K562 (cell line): ENCODE measurements around the gene GAPVD1. TPM values are rescaled to one million over a fixed set of nuclear protein-coding genes. Genes with fewer than 3 reads are reported as not detected.

Experiments
- ATAC-seq: fragments of 200-7000 bp; cut with Tn5 transposase; 3 replicates; pipeline ENCODE4 v1.9.1; 2020; ENCODE audit warnings: moderate library complexity
- BruUV-seq: library from RNA; stranded (reverse); fragments of 400-500 nt; replicated peaks from 2 replicates; lab custom pipeline; 2021; lab: Mats Ljungman, UMichigan
- CTCF ChIA-PET: fragments of 300-600 bp; formaldehyde crosslinking; extraction: SDS; loops from one replicate; lab custom pipeline; 2021; ENCODE audit warnings: low intra/inter-chr PET ratio; lab: Yijun Ruan, JAX
- POLR2A ChIA-PET: fragments of 300-600, 350-650 bp; sonication (Branson Sonifier 250); formaldehyde crosslinking; extraction: SDS; loops from one replicate; lab custom pipeline; 2021; ENCODE audit warnings: antibody characterized with exemption, inconsistent platforms; lab: Yijun Ruan, JAX
- DNase-seq, 4 experiments: peaks; one replicate each; pipeline versions ENCODE4 v3.0.0 to v3.0.0-alpha.2; 2011 to 2018; ENCODE audit warnings: low spot score in 3 of 4, mixed read lengths in 3 of 4; ENCODE audit errors: extremely low read depth in 1 of 4
- FAIRE-seq: peaks from 2 replicates; lab custom pipeline; 2011; peaks lifted over from hg19 to GRCh38; lab: Jason Lieb, UNC
- H2AFZ ChIP-seq: 2 replicates; pipeline ENCODE4 v1.6.0; 2011; ENCODE audit warnings: low read depth, low read length, control low read depth, inconsistent platforms
- H3K27ac ChIP-seq: fragments of 200-600 bp; 3 replicates; pipeline ENCODE4 v1.8.0; 2011; ENCODE audit warnings: low read depth, mild to moderate bottlenecking, control low read depth, inconsistent platforms, low read length, moderate library complexity, mixed read lengths; ENCODE audit errors: extremely low read depth
- H3K27me3 ChIP-seq, 2 experiments: fragments of 300-600 bp in 1 of 2; 2 replicates in 1 of 2; 3 replicates in 1 of 2; pipeline versions ENCODE4 v1.6.0 to v1.8.0; 2011; ENCODE audit warnings: inconsistent platforms in 2 of 2, low read length in 2 of 2, mild to moderate bottlenecking in 1 of 2, mixed read lengths in 1 of 2, moderate library complexity in 1 of 2; ENCODE audit not compliant: control insufficient read depth in 2 of 2, insufficient read depth in 2 of 2
- H3K36me3 ChIP-seq: fragments of 300-600 bp; 3 replicates; pipeline ENCODE4 v1.8.0; 2011; ENCODE audit warnings: mild to moderate bottlenecking, low read length, inconsistent platforms; ENCODE audit not compliant: control insufficient read depth, insufficient read depth
- H3K4me1 ChIP-seq, 2 experiments: fragments of 200-600 bp in 1 of 2; replicated peaks in 1 of 2; 2 replicates in 1 of 2; 3 replicates in 1 of 2; pipeline versions ENCODE4 v1.5.1 to v1.8.0; 2011; ENCODE audit warnings: inconsistent platforms in 2 of 2, low read length in 2 of 2, mild to moderate bottlenecking in 1 of 2, mixed read lengths in 1 of 2, moderate library complexity in 1 of 2; ENCODE audit not compliant: control insufficient read depth in 2 of 2, insufficient read depth in 2 of 2
- H3K4me2 ChIP-seq: 2 replicates; pipeline ENCODE4 v1.6.1; 2011; ENCODE audit warnings: low read length, control low read depth, inconsistent platforms, mixed read lengths; ENCODE audit not compliant: insufficient read depth
- H3K4me3 ChIP-seq: fragments of 200-600 bp; sonication (generic), shearing (Covaris generic); 2 replicates; pipeline ENCODE4 v1.5.1; 2016; ENCODE audit warnings: control low read depth, inconsistent platforms
- H3K79me2 ChIP-seq: fragments of 200-600 bp; 3 replicates; pipeline ENCODE4 v1.8.0; 2011; ENCODE audit warnings: low read length, inconsistent platforms; ENCODE audit not compliant: control insufficient read depth, insufficient read depth
- H3K9ac ChIP-seq, 2 experiments: 2 replicates each; pipeline versions ENCODE4 v1.6.0 to v1.6.1; 2011; ENCODE audit warnings: low read depth in 2 of 2, low read length in 2 of 2, control low read depth in 1 of 2, inconsistent platforms in 1 of 2, mild to moderate bottlenecking in 1 of 2, mixed read lengths in 1 of 2; ENCODE audit not compliant: insufficient read depth in 1 of 2
- H3K9me1 ChIP-seq: one replicate; pipeline ENCODE4 v1.6.0; 2011; ENCODE audit warnings: inconsistent platforms, mild to moderate bottlenecking, low read length, moderate library complexity; ENCODE audit not compliant: control insufficient read depth, insufficient read depth
- H3K9me3 ChIP-seq: replicated peaks from 2 replicates; pipeline ENCODE4 v1.5.1; 2011; ENCODE audit warnings: low read depth, low read length, inconsistent platforms; ENCODE audit not compliant: control insufficient read depth, insufficient read depth
- H4K20me1 ChIP-seq: replicated peaks from 2 replicates; pipeline ENCODE4 v1.6.1; 2011; ENCODE audit warnings: low read length, inconsistent platforms, mixed read lengths; ENCODE audit not compliant: control insufficient read depth, insufficient read depth
- AFF4 ChIP-seq: sonication (generic); formaldehyde crosslinking; IDR thresholded peaks from 2 replicates; pipeline ENCODE4 v1.8.0; 2023; ENCODE audit warnings: mild to moderate bottlenecking, missing genetic modification reagents
- BCL6 ChIP-seq: fragments of 250-450 bp; sonication (Bioruptor Pico); IDR thresholded peaks from 2 replicates; pipeline ENCODE4 v1.4.0; 2020
- BDP1 ChIP-seq: IDR thresholded peaks from 3 replicates; pipeline ENCODE4 v1.6.1; 2011; ENCODE audit not compliant: insufficient read length, insufficient read depth
- CEBPB ChIP-seq: fragments of 450-650 bp; IDR thresholded peaks from 2 replicates; pipeline ENCODE4 v1.6.1; 2016; ENCODE audit warnings: missing genetic modification characterization, missing compliant biosample characterization
- NELFE ChIP-seq: IDR thresholded peaks from 2 replicates; pipeline ENCODE4 v1.6.1; 2011; ENCODE audit warnings: mild to moderate bottlenecking; ENCODE audit not compliant: insufficient read depth, insufficient read length
- NR2F6 ChIP-seq: fragments of 450-650 bp; formaldehyde crosslinking; IDR thresholded peaks from 2 replicates; pipeline ENCODE4 v1.4.0; 2020; ENCODE audit warnings: mild to moderate bottlenecking
- PHTF2 ChIP-seq: fragments of 250-450 bp; sonication (Bioruptor Pico); IDR thresholded peaks from 2 replicates; pipeline ENCODE4 v1.5.0; 2021; ENCODE audit warnings: mild to moderate bottlenecking
- RFX1 ChIP-seq: fragments of 450-650 bp; IDR thresholded peaks from 2 replicates; pipeline ENCODE4 v1.6.1; 2016; ENCODE audit warnings: mild to moderate bottlenecking, moderate library complexity
- SMAD3 ChIP-seq: fragments of 450-650 bp; formaldehyde crosslinking; conservative IDR thresholded peaks from 2 replicates; pipeline ENCODE4 v1.4.0; 2020; ENCODE audit warnings: mild to moderate bottlenecking
- SREBF1 ChIP-seq: fragments of 150-350 bp; IDR thresholded peaks from 2 replicates; pipeline ENCODE4 v1.6.1; 2014; ENCODE audit warnings: antibody characterized with exemption, low read depth, low read length, borderline replicate concordance
- TEAD4 ChIP-seq, 2 experiments: sonication (generic) in 1 of 2; formaldehyde crosslinking in 1 of 2; IDR thresholded peaks; 2 replicates each; pipeline versions ENCODE4 v1.6.1 to v1.8.0; 2012 to 2022; ENCODE audit warnings: borderline replicate concordance in 1 of 2, inconsistent platforms in 1 of 2, low read length in 1 of 2, mild to moderate bottlenecking in 1 of 2, missing genetic modification reagents in 1 of 2
- ZNF384 ChIP-seq: IDR thresholded peaks from 2 replicates; pipeline ENCODE4 v1.6.1; 2012; ENCODE audit warnings: low read depth, low read length, improper control_type of control experiment
- WGBS: fragments of 100-300 bp; shearing (Covaris generic); methylation state at CpG from one replicate; pipeline ENCODE4 v1.1.6; 2016; ENCODE audit warnings: low coverage, mixed read lengths; ENCODE audit not compliant: insufficient coverage; ENCODE audit errors: missing lambda C conversion rate; 5-methylcytosine and 5-hydroxymethylcytosine counted together
- in situ Hi-C: fragments of 300-500 bp; cut with MboI; formaldehyde crosslinking; loops from 4 replicates; pipeline ENCODE4 v1.15.0; 2018; ENCODE audit warnings: inconsistent platforms, mixed read lengths
- intact Hi-C: fragments of 100-400 bp; cut with micrococcal nuclease; formaldehyde crosslinking; loops from 2 replicates; pipeline ENCODE4 v1.14.2; 2022
- polyA plus RNA-seq, 8 experiments: library from polyadenylated mRNA; depleted of rRNA in 4 of 8; stranded (reverse) in 5 of 8; unstranded in 3 of 8; fragments of >200 nt; fragmentation: Nextera tagmentation in 2 of 8; fragmentation: Illumina TruSeq in 1 of 8; extraction: Ambion mirVana in 2 of 8; extraction: Trizol in 1 of 8; gene quantifications; 2 replicates each; pipeline versions ENCODE4 v1.2.1 to v1.2.3, GENCODE V29; 2011 to 2014; ENCODE audit warnings: inconsistent platforms in 1 of 8, missing spikeins in 1 of 8
- total RNA-seq, 7 experiments: library from RNA; depleted of rRNA in 6 of 7; stranded (reverse); fragments of >200 nt in 6 of 7; fragmentation: Illumina TruSeq in 2 of 7; extraction: Trizol in 2 of 7; gene quantifications; 2 replicates each; pipeline versions ENCODE4 v1.2.1 to v1.2.3, GENCODE V29; 2011 to 2021; ENCODE audit warnings: low replicate concordance in 1 of 7
- TF ChIP-seq, protein P1 (sequence below): fragments of 450-650 bp; IDR thresholded peaks from 2 replicates; pipeline ENCODE4 v1.6.1; 2016; ENCODE audit warnings: missing biosample characterization, missing genetic modification characterization
- TF ChIP-seq, protein P2 (sequence below): fragments of 450-650 bp; formaldehyde crosslinking; IDR thresholded peaks from 2 replicates; pipeline ENCODE4 v1.4.0; 2022; ENCODE audit warnings: missing genetic modification characterization

GAPVD1 gene
- total and polyA plus RNA-seq, 9 of the 15 experiments (the other 6 are each of a cell fraction or from before 2014, with no cell fraction given): 9.5 to 66.1 (median 45.5) TPM

- FAIRE-seq (no peak), DNase-seq (peak in 1 of 4 experiments; percentile 24), ATAC-seq (peak; percentile 20)
- POLR2A ChIA-PET: interaction anchor here (0.5 to 2.7 kb wide), 38 partner anchors 9 to 428 kb away, joined by 3 to 40 read pairs (median 5); partner anchors contain the start of genes GAPVD1 and RABEPK
- H3K9me1 ChIP-seq: no peaks in the 10 kb centered on the region
- H3K9me3 ChIP-seq: no peaks in the 10 kb centered on the region
- peaks cover 40% of the 10 kb centered on the region for H4K20me1 ChIP-seq
- no peaks in the 10 kb centered on the region; a peak in 1 of 5 replicates for H3K27me3 ChIP-seq
- H3K4me3 ChIP-seq: peak overlapping the region; percentile 69
- peak overlapping the region; percentile 99 for H3K27ac ChIP-seq
- H3K4me2 ChIP-seq: peak overlapping the region; percentile 99
- H2AFZ ChIP-seq: peak overlapping the region; percentile 82
- BruUV-seq: TSS peak; percentile 97
- peaks cover 28 to 37% of the 10 kb centered on the region in 2 experiments; a peak in 4 of 5 replicates for H3K4me1 ChIP-seq
- CTCF ChIA-PET: interaction anchor here (0.5 kb wide), 1 partner anchor 94 kb away, joined by 4 read pairs; no protein-coding TSS in a partner anchor
- intact Hi-C loops (loop anchor here (2.0 to 5.0 kb wide), 2 partner anchors 41 to 375 kb away; partner anchors contain the start of gene RABEPK), in situ Hi-C loops (no loop called here)
- peaks cover 39% of the 10 kb centered on the region for H3K36me3 ChIP-seq
- H3K9ac ChIP-seq: peak overlapping the region; percentile 99
- WGBS: 7% methylated on average over 27 of the region's 27 CpGs
- peaks cover 51% of the 10 kb centered on the region for H3K79me2 ChIP-seq
- no peak for TF ChIP-seq CEBPB (tag)
- no peak for TF ChIP-seq SREBF1
- TF ChIP-seq SMAD3 (CRISPR knock-in tag): peak; percentile 61; the same call in 1 of the 2 replicates
- no peak for TF ChIP-seq NR2F6 (CRISPR knock-in tag)
- TF ChIP-seq BDP1: no peak
- no peak for TF ChIP-seq NELFE
- TF ChIP-seq PHTF2 (CRISPR knock-in tag): no peak
- peak; percentile 44; the same call in 1 of the 2 replicates for TF ChIP-seq AFF4 (CRISPR knock-in tag)
- peak; percentile 55; the same call in 1 of the 2 replicates for TF ChIP-seq TEAD4 (IDR thresholded peaks at IDR 0.05; ENCODE audit: low read length)
- TF ChIP-seq TEAD4 (CRISPR knock-in tag; IDR thresholded peaks at IDR 0.05; ENCODE audit: borderline replicate concordance): 0 out of 2 replicates have a peak, but pooled peaks have one; percentile 67
- no peak for TF ChIP-seq BCL6 (CRISPR knock-in tag)
- TF ChIP-seq, protein P1, sequence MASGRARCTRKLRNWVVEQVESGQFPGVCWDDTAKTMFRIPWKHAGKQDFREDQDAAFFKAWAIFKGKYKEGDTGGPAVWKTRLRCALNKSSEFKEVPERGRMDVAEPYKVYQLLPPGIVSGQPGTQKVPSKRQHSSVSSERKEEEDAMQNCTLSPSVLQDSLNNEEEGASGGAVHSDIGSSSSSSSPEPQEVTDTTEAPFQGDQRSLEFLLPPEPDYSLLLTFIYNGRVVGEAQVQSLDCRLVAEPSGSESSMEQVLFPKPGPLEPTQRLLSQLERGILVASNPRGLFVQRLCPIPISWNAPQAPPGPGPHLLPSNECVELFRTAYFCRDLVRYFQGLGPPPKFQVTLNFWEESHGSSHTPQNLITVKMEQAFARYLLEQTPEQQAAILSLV (tag): 0 out of 2 replicates have a peak, but pooled peaks have one; percentile 18
- TF ChIP-seq, protein P2, sequence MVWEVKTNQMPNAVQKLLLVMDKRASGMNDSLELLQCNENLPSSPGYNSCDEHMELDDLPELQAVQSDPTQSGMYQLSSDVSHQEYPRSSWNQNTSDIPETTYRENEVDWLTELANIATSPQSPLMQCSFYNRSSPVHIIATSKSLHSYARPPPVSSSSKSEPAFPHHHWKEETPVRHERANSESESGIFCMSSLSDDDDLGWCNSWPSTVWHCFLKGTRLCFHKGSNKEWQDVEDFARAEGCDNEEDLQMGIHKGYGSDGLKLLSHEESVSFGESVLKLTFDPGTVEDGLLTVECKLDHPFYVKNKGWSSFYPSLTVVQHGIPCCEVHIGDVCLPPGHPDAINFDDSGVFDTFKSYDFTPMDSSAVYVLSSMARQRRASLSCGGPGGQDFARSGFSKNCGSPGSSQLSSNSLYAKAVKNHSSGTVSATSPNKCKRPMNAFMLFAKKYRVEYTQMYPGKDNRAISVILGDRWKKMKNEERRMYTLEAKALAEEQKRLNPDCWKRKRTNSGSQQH (CRISPR knock-in tag): peak; percentile 28; the same call in 1 of the 2 replicates
- TF ChIP-seq ZNF384: 0 out of 2 replicates have a peak, but pooled peaks have one; percentile 10
- TF ChIP-seq RFX1: no peak
Measured at GRCh38 chr9:125241863-125242739, 19.5 kb upstream of the GAPVD1 start.
